ENCODE data around the gene MYLK4.

The MYLK4 gene

DNA sequence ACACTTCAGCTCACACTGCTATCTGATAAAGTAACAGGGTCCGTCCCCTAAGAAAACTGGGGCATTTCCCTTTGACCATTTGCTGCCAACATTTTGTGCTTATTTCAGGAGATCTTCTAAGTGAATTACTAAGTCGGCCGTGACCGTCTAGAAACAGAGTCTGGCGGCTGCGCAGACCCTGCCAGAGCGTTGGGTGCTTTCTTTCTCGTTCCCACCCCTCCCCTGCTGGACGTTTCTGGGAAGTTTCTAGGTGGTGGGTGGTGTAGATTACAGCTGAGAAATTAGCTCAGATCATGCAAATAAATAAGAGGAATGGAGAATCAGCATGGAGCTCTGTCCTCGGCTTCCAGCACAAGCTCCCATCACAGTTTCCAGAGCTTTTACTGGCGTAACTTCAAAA, 128.1 kb downstream of the MYLK4 start:
- Mint-ChIP-seq H3K4me1 (ENCODE audit: low read depth in 2 of 2) (no peaks in the 10 kb centered on the region), H3K4me3 (no peak overlapping the region), H3K9me3 (no peaks in the 10 kb centered on the region), H3K27ac (no peak overlapping the region), H3K27me3 (peaks cover 43 to 75% of the 10 kb centered on the region in 2 donors), H3K36me3 (ENCODE audit: insufficient read depth) (no peaks in the 10 kb centered on the region)
- ATAC-seq (replicated peaks) (no peak), DNase-seq (no peak)

- no peak for DNase-seq
- no peak for ATAC-seq (replicated peaks)
- Mint-ChIP-seq H3K27ac (no peak overlapping the region), H3K9me3 (no peaks in the 10 kb centered on the region), H3K36me3 (ENCODE audit: insufficient read depth) (no peaks in the 10 kb centered on the region), H3K4me3 (no peak overlapping the region), H3K4me1 (ENCODE audit: low read depth in 2 of 2) (no peaks in the 10 kb centered on the region), H3K27me3 (peaks cover 56 to 90% of the 10 kb centered on the region in 2 donors)
These were observed 131.1 kb downstream of the MYLK4 start for GRCh38 chr6:2619651-2620050.

DNA sequence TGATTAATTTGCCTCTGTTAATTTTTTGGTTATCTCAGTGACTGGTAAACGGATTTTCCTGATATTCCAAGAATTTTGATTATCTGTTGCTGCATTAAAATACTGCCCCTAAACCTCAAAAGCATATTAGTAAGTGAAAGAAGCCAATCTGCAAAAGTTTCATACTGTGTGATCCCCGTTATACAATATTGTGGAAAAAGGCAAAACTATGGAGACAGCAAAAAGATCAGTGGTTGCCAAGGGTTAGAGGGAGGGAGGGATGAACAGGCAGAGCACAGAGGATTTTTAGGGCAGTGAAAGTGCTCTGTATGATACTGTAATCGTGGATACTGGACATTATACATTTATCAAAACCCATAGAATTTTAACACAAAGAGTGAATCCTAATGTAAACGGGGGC, 133.0 kb downstream of the MYLK4 start:
- Mint-ChIP-seq H3K36me3 (ENCODE audit: insufficient read depth) (no peaks in the 10 kb centered on the region), H3K4me3 (no peak overlapping the region)
- no peak for DNase-seq

DNA sequence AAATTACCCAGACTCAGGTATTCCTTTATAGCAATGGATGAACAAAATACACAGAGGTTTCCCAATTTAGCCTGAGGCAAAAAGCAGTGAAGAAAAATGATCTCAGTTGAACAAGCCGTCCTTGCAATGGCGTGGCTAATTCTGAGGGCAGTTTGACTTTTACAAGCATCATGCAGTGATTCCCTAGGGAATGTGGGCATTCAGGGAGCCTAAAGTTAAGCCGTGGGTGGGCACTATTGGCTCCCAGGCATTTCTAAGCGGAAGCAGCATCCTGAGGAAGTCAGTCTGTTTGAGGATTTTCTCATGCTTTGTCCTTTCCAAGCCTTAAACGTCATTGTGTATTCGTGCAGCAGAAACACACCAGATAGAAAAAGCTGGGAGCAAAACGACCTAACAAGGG, 133.9 kb downstream of the MYLK4 start:
- H3K4me3 Mint-ChIP-seq: no peak overlapping the region
- peaks cover 63 to 90% of the 10 kb centered on the region in 2 donors for H3K27me3 Mint-ChIP-seq
- H3K4me1 Mint-ChIP-seq (ENCODE audit: low read depth in 2 of 2): no peaks in the 10 kb centered on the region
- H3K9me3 Mint-ChIP-seq: no peaks in the 10 kb centered on the region
- H3K36me3 Mint-ChIP-seq (ENCODE audit: insufficient read depth): no peaks in the 10 kb centered on the region
- no peak overlapping the region for H3K27ac Mint-ChIP-seq
- ATAC-seq (replicated peaks) (no peak), DNase-seq (no peak)

More for the DNA sequence above, 133.0 kb downstream of the MYLK4 start:
- Mint-ChIP-seq H3K9me3 (no peaks in the 10 kb centered on the region), H3K4me1 (ENCODE audit: low read depth in 2 of 2) (no peaks in the 10 kb centered on the region), H3K27me3 (peaks cover 63 to 90% of the 10 kb centered on the region in 2 donors), H3K27ac (no peak overlapping the region)
- no peak for ATAC-seq (replicated peaks)

GRCh38 chr6:2615251-2615650, 135.5 kb downstream of the MYLK4 start:
- Mint-ChIP-seq H3K36me3 (ENCODE audit: insufficient read depth) (no peaks in the 10 kb centered on the region), H3K9me3 (no peaks in the 10 kb centered on the region), H3K4me1 (ENCODE audit: low read depth in 2 of 2) (no peaks in the 10 kb centered on the region), H3K27ac (no peak overlapping the region), H3K4me3 (no peak overlapping the region), H3K27me3 (peaks cover 70 to 92% of the 10 kb centered on the region in 2 donors)
- ATAC-seq (replicated peaks) (no peak), DNase-seq (no peak)

DNA sequence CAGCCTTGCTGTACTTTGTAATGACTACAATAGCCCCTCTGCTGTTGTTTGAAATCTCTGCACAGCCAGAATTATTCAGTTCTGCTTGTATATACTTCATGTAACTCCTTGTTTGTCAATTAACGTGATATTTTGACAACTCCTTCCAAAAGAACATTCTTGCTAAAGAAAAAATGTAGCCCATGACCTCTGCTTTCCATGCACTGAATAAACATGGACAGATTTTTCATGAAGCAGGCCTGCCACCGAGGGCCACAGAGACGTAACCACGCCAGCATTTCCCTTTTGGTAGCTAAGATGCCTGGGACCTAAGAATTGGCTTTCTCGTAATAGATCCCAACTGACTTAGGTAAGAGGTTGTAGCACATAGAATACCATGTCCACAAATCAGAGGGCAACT, 135.9 kb downstream of the MYLK4 start:
- no peaks in the 10 kb centered on the region for H3K9me3 Mint-ChIP-seq
- DNase-seq: no peak
- H3K4me3 Mint-ChIP-seq: no peak overlapping the region
- no peaks in the 10 kb centered on the region for H3K4me1 Mint-ChIP-seq (ENCODE audit: low read depth in 2 of 2)
- peaks cover 74 to 87% of the 10 kb centered on the region in 2 donors for H3K27me3 Mint-ChIP-seq
- no peaks in the 10 kb centered on the region for H3K36me3 Mint-ChIP-seq (ENCODE audit: insufficient read depth)
- H3K27ac Mint-ChIP-seq: no peak overlapping the region
- ATAC-seq (replicated peaks): no peak

GRCh38 chr6:2614155-2614554, 136.6 kb downstream of the MYLK4 start:
- Mint-ChIP-seq H3K36me3 (ENCODE audit: insufficient read depth) (no peaks in the 10 kb centered on the region), H3K27ac (no peak overlapping the region), H3K4me1 (ENCODE audit: low read depth in 2 of 2) (no peaks in the 10 kb centered on the region), H3K9me3 (no peaks in the 10 kb centered on the region), H3K4me3 (no peak overlapping the region), H3K27me3 (peaks cover 74 to 84% of the 10 kb centered on the region in 2 donors)
- DNase-seq (no peak), ATAC-seq (replicated peaks) (no peak)

All from effector memory CD8-positive, alpha-beta T cell (primary cell).